PC-9 (cell line): Measurements from ENCODE around the gene TARDBP.

Experiments used
- EZH2 ChIP-seq: fragments of 200-600 bp; sonication (generic); IDR thresholded peaks from 2 replicates; pipeline ENCODE4 v1.8.0; 2017; ENCODE audit warnings: antibody characterized with exemption, low read depth
- TF ChIP-seq, protein P1 (sequence below): fragments of 200-600 bp; sonication (generic); conservative IDR thresholded peaks from 2 replicates; pipeline ENCODE4 v1.6.1; 2017; ENCODE audit warnings: mixed run types, antibody characterized with exemption, mild to moderate bottlenecking, moderate library complexity

DNA sequence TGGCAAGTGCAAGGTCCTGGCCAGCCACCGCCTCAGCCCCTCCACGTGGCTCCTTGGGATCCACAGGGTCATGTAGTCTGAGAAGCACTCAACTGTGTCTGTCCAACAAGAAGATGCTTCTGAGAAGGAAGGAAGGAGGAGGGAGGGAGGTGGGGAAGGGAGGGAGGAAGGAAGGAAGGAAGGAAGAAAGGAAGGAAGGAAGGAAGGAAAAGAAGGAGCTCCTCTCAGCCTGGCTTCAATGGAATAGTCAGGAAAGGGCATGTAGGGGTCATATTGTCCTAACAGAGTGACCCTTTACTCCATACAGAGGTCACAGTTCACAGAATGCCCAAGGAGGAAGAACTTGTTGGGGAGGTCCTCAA is 42.5 kb upstream of the TARDBP start:
- no peak for TF ChIP-seq EZH2
- TF ChIP-seq, protein P1, sequence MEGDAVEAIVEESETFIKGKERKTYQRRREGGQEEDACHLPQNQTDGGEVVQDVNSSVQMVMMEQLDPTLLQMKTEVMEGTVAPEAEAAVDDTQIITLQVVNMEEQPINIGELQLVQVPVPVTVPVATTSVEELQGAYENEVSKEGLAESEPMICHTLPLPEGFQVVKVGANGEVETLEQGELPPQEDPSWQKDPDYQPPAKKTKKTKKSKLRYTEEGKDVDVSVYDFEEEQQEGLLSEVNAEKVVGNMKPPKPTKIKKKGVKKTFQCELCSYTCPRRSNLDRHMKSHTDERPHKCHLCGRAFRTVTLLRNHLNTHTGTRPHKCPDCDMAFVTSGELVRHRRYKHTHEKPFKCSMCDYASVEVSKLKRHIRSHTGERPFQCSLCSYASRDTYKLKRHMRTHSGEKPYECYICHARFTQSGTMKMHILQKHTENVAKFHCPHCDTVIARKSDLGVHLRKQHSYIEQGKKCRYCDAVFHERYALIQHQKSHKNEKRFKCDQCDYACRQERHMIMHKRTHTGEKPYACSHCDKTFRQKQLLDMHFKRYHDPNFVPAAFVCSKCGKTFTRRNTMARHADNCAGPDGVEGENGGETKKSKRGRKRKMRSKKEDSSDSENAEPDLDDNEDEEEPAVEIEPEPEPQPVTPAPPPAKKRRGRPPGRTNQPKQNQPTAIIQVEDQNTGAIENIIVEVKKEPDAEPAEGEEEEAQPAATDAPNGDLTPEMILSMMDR, result no peak
